Measurements from ENCODE around the gene NR4A1.
"Not testable (repeated sequence)": the region's sequence is repeated elsewhere in the genome, so short reads cannot be mapped to it uniquely, and the experiment has no call there.

Gene NR4A1

GRCh38 chr12:52097045-52097666, 45.9 kb downstream of the NR4A1 start:
- DNase-seq (ENCODE audit: low read depth): no peak

- DNase-seq (ENCODE audit: low read depth): not testable (repeated sequence)
Observed at GRCh38 chr12:52104431-52105089, 53.3 kb downstream of the NR4A1 start.

Data from stimulated activated CD4-positive, alpha-beta T cell treated with anti-CD3 and anti-CD28 coated beads, Interleukin-2, amount 100 ng/mL, for 4 hours (primary cell).